Activated CD4-positive, alpha-beta T cell treated with anti-CD3 and anti-CD28 coated beads, Interleukin-2, amount 50 U/mL, for 48 hours (primary cell): ENCODE data around the gene GFOD1.
"Not testable (repeated sequence)": the region's sequence is repeated elsewhere in the genome, so short reads cannot be mapped to it uniquely, and the experiment has no call there.

ENCODE experiments used
- DNase-seq, 2 experiments: peaks; one replicate each; pipeline ENCODE4 v3.0.0-alpha.2; 2020

GFOD1 gene

GRCh38 chr6:13348334-13349113 is 138.9 kb downstream of the GFOD1 start:
- no peak for DNase-seq

DNA sequence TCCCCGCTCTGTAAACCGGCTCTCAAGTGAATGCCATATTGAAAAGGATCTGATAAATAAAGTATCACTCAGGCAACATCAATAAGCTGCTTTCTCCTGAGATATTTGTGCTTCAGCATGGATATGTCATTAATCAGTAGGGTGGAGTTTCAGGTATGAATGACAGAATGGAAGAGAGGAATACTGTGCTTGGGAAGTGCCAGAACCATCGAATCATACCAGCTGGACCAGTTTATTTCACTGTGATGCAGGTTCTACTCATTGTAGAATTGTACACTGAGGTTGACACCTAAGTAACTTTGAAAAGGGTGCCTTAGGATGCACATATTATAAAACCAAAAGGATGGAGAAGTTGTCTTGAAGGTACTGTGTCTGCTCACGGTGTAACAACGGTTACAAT is 141.2 kb downstream of the GFOD1 start:
- DNase-seq, result no peak

- no peak for DNase-seq
Observed at GRCh38 chr6:13342414-13343019, 144.9 kb downstream of the GFOD1 start.

DNA sequence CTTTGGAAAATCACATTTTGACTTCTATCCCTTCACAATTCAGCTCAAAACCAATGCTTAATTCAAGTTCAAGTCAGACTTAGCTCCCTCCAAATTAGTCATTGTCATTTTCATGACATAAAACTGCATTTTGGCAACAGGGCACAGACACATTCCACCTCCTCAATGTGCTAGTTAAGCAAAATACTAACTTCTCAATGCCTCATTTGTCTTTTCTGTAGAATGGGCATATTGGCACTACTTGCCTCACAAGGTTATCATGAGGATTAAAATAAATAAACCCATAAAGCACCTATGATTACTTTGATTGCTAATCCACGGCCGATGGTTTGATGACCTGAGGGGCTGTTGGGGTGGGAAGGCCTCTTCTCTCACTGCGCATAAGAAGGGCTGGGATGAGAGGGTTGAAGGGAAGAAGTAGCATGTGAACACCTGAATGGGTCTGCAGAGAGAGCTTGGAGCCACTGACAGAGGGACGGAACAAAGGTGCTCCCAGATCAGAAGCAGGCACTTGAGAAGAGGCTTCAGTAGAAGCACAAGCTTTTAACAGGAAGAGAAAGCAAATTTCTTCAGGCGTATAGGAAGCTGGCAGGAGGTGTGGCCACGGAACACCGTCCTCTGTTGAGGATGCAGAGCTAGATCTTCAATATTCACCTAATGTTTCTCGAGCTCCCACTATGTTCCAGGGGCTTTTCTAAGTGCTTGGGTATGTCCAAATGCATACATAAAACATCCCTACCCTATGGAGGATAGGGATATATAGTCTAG is 147.4 kb downstream of the GFOD1 start:
- no peak for DNase-seq

- no peak for DNase-seq
Observed at GRCh38 chr6:13338038-13338437, 149.4 kb downstream of the GFOD1 start.

DNA sequence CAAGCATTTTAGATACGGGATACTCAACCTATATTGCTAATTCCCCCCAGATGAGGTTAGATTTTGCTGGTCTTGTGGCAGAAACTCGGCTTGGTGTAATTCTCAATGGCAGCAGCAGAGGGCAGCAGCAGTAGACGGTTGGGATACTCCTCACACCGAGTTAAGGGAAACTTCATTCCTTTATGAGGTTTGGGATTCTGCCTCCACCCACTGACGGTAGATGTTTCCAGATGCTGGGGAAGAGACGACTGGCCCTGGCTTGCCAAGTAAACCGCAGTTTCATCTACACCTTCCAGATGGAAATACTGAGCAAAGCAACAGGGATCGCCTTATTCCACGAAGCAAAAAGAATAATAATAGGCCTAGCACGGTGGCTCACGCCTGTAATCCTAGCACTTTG is 150.8 kb downstream of the GFOD1 start:
- peak; percentile 89 to 91 for DNase-seq

GRCh38 chr6:13334953-13335352 is 152.4 kb downstream of the GFOD1 start:
- no peak for DNase-seq

DNA sequence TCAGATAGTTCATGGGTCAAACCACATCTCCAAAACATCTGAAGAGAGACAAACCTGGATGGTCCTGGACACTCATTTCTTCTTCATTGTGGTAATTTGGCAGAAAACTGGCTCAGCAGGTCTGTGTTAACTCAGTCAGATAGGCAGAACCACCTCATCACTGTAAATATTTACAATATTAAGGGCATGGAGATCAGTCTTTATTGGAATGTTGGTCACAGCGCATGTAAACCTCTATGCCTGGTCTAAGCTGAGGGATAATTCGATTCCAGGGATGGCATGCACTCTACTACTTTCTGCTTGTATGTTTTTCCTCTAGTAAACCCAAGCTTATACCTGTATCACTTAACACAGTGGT is 155.1 kb downstream of the GFOD1 start:
- no peak for DNase-seq

DNA sequence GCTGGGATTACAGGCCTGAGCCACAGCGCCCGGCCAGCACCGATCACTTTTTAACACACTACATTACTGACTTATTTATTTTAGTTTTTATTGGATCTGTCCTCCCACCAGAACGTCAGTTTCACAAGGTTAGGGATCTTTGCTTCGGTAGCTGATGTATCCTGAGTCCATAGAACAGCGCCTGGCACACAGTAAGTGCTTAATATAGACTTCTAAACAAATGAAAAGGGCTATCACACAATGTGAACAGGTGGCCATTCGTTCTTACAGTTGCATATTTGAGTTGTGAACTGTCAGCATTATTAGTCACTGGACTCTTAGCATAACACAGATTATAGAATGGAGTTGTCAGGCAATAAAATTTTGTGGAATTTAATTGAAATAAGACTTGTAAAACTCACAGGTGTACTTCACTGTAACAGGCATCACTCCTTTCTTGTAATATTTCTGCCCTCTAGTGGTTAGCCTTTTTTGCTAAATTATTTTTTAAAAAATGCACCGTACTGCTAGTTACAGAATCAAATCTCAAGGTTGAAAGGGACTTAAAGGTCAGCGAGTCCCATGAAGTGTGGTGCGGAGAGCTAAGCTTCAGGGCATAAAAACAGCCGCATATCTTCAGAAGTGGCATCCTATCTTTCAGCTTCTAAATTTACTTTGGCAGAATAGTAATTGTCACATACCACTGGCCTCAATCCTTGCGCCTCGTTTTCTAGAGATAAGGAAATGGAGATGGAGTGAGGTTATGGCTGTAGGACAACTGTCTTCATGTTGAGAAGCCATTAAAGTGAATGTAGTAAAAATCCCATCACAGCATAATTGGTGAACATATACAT is 155.7 kb downstream of the GFOD1 start:
- DNase-seq, result no peak

- no peak for DNase-seq
Observed at GRCh38 chr6:13328875-13329183, 158.6 kb downstream of the GFOD1 start.

DNA sequence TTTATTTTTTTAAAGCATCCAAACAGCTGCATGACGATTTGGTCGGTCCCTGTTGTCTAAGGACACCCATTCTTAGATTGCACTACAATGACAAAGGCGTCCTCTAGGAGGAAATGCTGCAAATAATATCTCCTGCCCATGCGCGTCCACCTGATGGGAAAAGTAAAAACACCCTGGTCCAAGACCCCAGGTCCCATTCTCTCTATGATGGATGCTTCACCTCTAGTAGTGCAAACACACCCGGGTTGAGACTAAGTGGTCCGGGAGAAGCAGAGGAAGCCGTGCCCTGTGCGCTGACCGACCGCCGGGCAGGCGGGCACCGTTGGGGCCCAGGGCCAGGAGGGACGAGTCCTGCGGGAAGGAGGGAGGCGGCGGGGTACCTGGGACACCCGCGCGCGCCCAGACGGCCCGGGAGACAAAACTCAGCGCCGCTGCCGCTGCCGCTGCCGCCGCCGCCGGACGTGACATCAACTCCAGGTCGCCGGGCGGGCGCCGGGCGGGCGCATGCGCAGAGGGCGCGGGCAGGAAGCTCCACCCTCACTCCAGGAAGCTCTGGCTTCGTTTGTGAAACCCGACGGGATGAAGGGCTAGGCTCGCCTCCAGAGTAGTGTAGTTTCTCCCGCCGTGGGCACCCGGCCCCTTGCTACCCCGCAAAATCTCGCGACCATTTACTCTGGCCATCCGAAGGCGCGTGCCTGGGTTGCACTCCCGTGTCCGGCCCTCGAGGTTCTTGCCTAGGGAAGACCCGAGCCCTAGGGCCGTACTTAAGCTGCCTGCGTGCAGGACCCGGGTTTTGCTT is 159.1 kb downstream of the GFOD1 start, which contains the start of gene TBC1D7:
TBC1D7 (minus strand) TSS at position 462 of the 799 bp plus-strand sequence. CDS start 1,639 bp downstream, outside the sequence.
- peak; percentile 92 to 93 for DNase-seq

GRCh38 chr6:13327691-13328075 is 159.7 kb downstream of the GFOD1 start:
- DNase-seq, result no peak

DNA sequence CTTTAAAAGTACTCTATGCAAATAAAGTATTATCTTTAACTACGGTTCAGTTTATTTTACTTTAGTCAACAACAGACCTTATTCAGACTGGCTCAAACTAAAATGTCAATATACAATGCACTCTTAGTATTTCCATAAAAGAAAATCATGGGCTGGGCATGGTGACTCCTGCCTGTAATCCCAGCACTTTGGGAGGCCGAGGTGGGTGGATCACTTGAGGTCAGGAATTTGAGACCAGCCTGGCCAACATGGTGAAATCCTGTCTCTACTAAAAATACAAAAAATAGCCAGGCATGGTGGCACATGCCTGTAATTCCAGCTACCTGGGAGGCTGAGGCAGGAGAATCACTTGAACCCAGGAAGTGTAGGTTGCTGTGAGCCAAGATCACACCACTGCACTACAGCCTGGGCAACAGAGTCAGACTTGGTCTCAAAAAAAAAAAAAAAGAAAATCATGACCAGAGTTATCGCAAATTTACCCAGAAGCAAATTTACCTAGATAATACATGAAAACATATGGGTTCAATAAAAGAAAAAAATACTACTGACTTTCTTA is 161.3 kb downstream of the GFOD1 start:
- not testable (repeated sequence) for DNase-seq

GRCh38 chr6:13319891-13320564 is 167.4 kb downstream of the GFOD1 start:
- DNase-seq, result no peak

GRCh38 chr6:13318821-13319220 is 168.6 kb downstream of the GFOD1 start:
- DNase-seq, result no peak

- DNase-seq, result no peak
Observed at GRCh38 chr6:13315896-13316295, 171.5 kb downstream of the GFOD1 start.

DNA sequence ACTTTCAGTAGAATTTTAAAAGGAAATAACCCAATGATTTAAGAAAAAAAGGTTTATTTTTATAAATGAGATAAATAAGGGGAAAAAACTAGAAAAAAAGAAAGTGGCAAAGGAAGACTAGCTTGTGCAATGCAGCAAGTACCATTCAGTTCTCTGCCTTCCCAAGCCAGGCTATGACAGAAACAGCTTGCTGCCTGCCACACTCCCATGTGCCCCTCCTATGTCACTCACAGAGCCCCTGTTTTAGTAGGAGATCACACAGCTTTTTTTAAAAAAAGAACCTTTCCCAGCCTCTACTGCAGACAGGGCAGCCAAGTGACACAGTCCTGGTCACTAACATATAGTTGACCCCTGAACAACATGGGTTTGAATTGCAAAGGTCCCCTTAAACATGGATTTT is 172.6 kb downstream of the GFOD1 start:
- no peak for DNase-seq

- no peak for DNase-seq
Observed at GRCh38 chr6:13311155-13311554, 176.2 kb downstream of the GFOD1 start.

DNA sequence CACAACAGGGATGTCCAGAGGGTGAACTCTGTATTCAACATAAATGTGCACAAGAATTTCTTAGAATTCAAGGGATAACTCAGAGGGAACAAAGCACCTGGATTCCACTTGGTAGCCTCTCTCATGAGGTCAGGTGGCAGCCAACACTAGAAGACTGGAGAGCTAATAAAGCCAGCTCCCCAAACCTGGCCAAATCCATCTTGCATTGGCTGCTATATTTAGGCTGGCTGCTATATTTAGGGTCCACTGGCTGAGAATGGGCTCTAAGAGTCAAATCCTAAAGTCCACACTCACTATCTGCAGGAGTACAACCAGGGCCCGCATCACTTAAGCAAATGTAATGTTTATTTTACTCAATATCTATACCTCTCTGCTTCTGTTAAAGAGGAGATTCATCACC is 179.1 kb downstream of the GFOD1 start:
- no peak for DNase-seq
